GM19099 (cell line): ENCODE results near the gene CD36.

Source experiments
- POLR2A ChIP-seq: IDR thresholded peaks from 3 replicates; pipeline ENCODE4 v1.6.1; 2011; ENCODE audit warnings: low read depth; ENCODE audit not compliant: insufficient read length; ENCODE audit errors: extremely low read depth

CD36 gene

GRCh38 chr7:80637454-80637853, 988 bp upstream of the CD36 start:
- TF ChIP-seq POLR2A, result no peak

GRCh38 chr7:80639011-80639410, 569 bp downstream of the CD36 start:
- no peak for TF ChIP-seq POLR2A

- TF ChIP-seq POLR2A, result no peak
These were observed 2.4 kb downstream of the CD36 start for GRCh38 chr7:80640846-80641245.

GRCh38 chr7:80641548-80641947, 3.1 kb downstream of the CD36 start:
- no peak for TF ChIP-seq POLR2A

GRCh38 chr7:80642871-80643270, 4.4 kb downstream of the CD36 start:
- TF ChIP-seq POLR2A, result no peak

- no peak for TF ChIP-seq POLR2A
These were observed 5.0 kb downstream of the CD36 start for GRCh38 chr7:80643336-80643915.

GRCh38 chr7:80644054-80644453, 5.6 kb downstream of the CD36 start:
- TF ChIP-seq POLR2A, result no peak

GRCh38 chr7:80646083-80646865, 7.8 kb downstream of the CD36 start:
- no peak for TF ChIP-seq POLR2A

GRCh38 chr7:80647436-80647835, 9.0 kb downstream of the CD36 start:
- no peak for TF ChIP-seq POLR2A

GRCh38 chr7:80648031-80648600, 9.7 kb downstream of the CD36 start:
- no peak for TF ChIP-seq POLR2A

- TF ChIP-seq POLR2A, result no peak
These were observed 10.6 kb downstream of the CD36 start for GRCh38 chr7:80649011-80649410.

- no peak for TF ChIP-seq POLR2A
These were observed 11.6 kb downstream of the CD36 start for GRCh38 chr7:80650030-80650429.

GRCh38 chr7:80651471-80651870, 13.0 kb downstream of the CD36 start:
- TF ChIP-seq POLR2A, result no peak

- no peak for TF ChIP-seq POLR2A
These were observed 14.8 kb downstream of the CD36 start for GRCh38 chr7:80653244-80653643.

- no peak for TF ChIP-seq POLR2A
These were observed 16.5 kb downstream of the CD36 start for GRCh38 chr7:80654887-80655340.

- no peak for TF ChIP-seq POLR2A
These were observed 17.6 kb downstream of the CD36 start for GRCh38 chr7:80656029-80656428.
